ENCODE data around the gene WWOX. TPM values are rescaled to one million over a fixed set of nuclear protein-coding genes. Genes with fewer than 3 reads are reported as not detected.

The WWOX gene
- total RNA-seq, 2 donors from 2014 or later, result 33.8 to 82.5 TPM

DNA sequence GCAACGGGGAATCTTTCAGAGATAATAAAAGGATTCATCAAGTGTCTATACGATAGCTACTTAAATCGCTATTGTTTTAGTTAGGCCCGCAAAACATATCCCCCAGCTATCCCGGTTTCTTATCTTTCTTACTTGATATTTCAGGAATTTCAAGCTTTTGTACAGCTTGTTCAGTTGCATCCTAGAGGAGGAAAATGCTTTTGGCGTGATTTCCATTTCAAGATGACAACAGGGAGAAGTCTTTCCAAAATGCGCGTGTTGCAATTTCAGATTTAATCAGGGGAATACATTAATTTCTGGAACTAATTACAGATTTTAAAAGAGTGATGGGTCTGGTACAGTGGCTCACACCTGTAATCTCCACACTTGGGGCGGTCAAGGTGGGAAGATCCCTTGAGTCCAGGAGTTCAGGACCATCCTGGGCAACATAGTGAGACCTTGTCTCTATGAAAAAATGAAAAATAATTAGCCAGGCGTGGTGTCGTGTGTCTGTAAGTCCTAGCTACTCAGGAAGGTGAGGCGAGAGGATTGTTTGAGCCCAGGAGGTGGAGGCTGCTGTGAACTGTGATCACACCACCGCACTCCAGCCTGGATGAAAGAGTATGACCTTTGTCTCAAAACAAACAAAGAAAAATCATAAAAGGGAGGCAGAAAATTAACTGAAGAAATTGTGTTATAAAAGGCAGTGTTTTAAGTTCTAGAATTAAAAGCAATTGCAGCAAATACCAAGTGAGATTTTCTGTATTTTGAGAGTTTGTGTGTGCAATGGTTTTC lies 954.9 kb downstream of the WWOX start:
- no peaks in the 10 kb centered on the region for H3K4me1 ChIP-seq (ENCODE audit: control insufficient read depth in 1 of 2, low read depth in 2 of 2)
- no peak overlapping the region for H3K4me3 ChIP-seq
- TF ChIP-seq, protein P1, sequence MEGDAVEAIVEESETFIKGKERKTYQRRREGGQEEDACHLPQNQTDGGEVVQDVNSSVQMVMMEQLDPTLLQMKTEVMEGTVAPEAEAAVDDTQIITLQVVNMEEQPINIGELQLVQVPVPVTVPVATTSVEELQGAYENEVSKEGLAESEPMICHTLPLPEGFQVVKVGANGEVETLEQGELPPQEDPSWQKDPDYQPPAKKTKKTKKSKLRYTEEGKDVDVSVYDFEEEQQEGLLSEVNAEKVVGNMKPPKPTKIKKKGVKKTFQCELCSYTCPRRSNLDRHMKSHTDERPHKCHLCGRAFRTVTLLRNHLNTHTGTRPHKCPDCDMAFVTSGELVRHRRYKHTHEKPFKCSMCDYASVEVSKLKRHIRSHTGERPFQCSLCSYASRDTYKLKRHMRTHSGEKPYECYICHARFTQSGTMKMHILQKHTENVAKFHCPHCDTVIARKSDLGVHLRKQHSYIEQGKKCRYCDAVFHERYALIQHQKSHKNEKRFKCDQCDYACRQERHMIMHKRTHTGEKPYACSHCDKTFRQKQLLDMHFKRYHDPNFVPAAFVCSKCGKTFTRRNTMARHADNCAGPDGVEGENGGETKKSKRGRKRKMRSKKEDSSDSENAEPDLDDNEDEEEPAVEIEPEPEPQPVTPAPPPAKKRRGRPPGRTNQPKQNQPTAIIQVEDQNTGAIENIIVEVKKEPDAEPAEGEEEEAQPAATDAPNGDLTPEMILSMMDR (IDR thresholded peaks at IDR 0.05), result no peak
- DNase-seq (ENCODE audit: low spot score) (no peak), ATAC-seq (ENCODE audit: insufficient number of reproducible peaks, low FRiP score, low read depth) (no peak)
- no peaks in the 10 kb centered on the region for H3K36me3 ChIP-seq
- no peaks in the 10 kb centered on the region for H3K9me3 ChIP-seq
- no peaks in the 10 kb centered on the region for H3K27me3 ChIP-seq (replicated peaks; ENCODE audit: insufficient read depth)
- H3K27ac ChIP-seq, result no peak overlapping the region

GRCh38 chr16:79055251-79055970 lies 956.0 kb downstream of the WWOX start:
- no peaks in the 10 kb centered on the region for H3K9me3 ChIP-seq
- H3K27ac ChIP-seq, result no peak overlapping the region
- DNase-seq (ENCODE audit: low spot score), result no peak
- TF ChIP-seq, protein P1 (IDR thresholded peaks at IDR 0.05), result no peak
- H3K4me3 ChIP-seq, result no peak overlapping the region
- H3K36me3 ChIP-seq, result no peaks in the 10 kb centered on the region
- no peaks in the 10 kb centered on the region for H3K4me1 ChIP-seq (ENCODE audit: control insufficient read depth in 1 of 2, low read depth in 2 of 2)
- ATAC-seq (ENCODE audit: insufficient number of reproducible peaks, low FRiP score, low read depth), result no peak
- no peaks in the 10 kb centered on the region for H3K27me3 ChIP-seq (replicated peaks; ENCODE audit: insufficient read depth)

DNA sequence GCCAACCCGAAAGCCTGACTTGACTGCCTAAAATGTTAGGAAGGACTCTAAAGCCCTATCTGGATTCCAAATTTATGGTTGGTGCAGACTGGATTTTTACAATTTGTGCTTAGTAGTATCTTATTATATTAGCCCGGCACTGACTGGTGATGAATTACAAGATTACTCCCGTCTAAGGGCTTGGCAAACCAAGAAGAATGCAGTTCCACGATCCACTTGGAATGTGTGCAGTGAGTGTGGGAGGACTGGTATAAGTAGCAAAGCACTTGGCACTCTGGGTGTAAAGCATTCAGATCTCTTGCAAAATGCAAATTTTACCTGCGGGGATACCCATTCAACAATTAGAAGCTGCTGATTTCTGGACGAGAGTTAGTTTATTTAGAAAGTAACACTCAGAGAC lies 961.7 kb downstream of the WWOX start:
- no peak for DNase-seq (ENCODE audit: low spot score)

DNA sequence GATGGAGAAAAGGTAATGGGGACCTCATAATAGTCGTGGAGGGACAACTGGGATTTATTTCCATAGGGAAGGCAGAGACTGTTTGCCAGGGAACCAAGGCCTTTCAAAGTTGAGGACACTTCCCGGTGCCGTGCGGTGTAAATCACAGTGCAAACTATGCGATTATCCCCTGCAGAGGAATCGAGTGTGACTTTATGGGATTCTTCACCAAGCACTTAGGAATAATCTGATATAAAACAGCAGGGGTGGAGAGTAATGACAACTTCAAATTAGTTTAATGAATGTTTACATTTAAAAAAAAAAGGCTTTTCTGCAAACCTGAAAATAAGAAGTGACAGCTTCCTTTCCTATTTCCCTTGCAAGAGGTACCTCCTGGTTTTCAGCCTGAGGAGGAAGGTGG lies 962.9 kb downstream of the WWOX start:
- ATAC-seq (ENCODE audit: insufficient number of reproducible peaks, low FRiP score, low read depth), result no peak
- TF ChIP-seq, protein P1 (IDR thresholded peaks at IDR 0.05), result no peak

More for the DNA sequence above, 961.7 kb downstream of the WWOX start:
- TF ChIP-seq, protein P1 (IDR thresholded peaks at IDR 0.05), result no peak
- Histone ChIP-seq H3K9me3 (no peaks in the 10 kb centered on the region), H3K27ac (no peak overlapping the region), H3K4me3 (no peak overlapping the region), H3K4me1 (ENCODE audit: control insufficient read depth in 1 of 2, low read depth in 2 of 2) (no peaks in the 10 kb centered on the region), H3K27me3 (replicated peaks; ENCODE audit: insufficient read depth) (no peaks in the 10 kb centered on the region), H3K36me3 (no peaks in the 10 kb centered on the region)
- ATAC-seq (ENCODE audit: insufficient number of reproducible peaks, low FRiP score, low read depth), result no peak

GRCh38 chr16:79062821-79063220 lies 963.4 kb downstream of the WWOX start:
- H3K4me3 ChIP-seq, result no peak overlapping the region
- TF ChIP-seq, protein P1 (IDR thresholded peaks at IDR 0.05), result no peak
- DNase-seq (ENCODE audit: low spot score) (no peak), ATAC-seq (ENCODE audit: insufficient number of reproducible peaks, low FRiP score, low read depth) (no peak)
- no peaks in the 10 kb centered on the region for H3K36me3 ChIP-seq
- no peaks in the 10 kb centered on the region for H3K4me1 ChIP-seq (ENCODE audit: control insufficient read depth in 1 of 2, low read depth in 2 of 2)
- no peaks in the 10 kb centered on the region for H3K9me3 ChIP-seq
- no peak overlapping the region for H3K27ac ChIP-seq
- H3K27me3 ChIP-seq (replicated peaks; ENCODE audit: insufficient read depth), result no peaks in the 10 kb centered on the region

More for the DNA sequence above, 962.9 kb downstream of the WWOX start:
- no peak overlapping the region for H3K4me3 ChIP-seq
- no peaks in the 10 kb centered on the region for H3K36me3 ChIP-seq
- H3K9me3 ChIP-seq, result no peaks in the 10 kb centered on the region
- no peaks in the 10 kb centered on the region for H3K4me1 ChIP-seq (ENCODE audit: control insufficient read depth in 1 of 2, low read depth in 2 of 2)
- no peak overlapping the region for H3K27ac ChIP-seq
- DNase-seq (ENCODE audit: low spot score), result no peak
- no peaks in the 10 kb centered on the region for H3K27me3 ChIP-seq (replicated peaks; ENCODE audit: insufficient read depth)
